HG03432 (cell line): ENCODE measurements around the gene EXOSC2.

Experiments used
- ATAC-seq: cut with Tn5 transposase; IDR thresholded peaks from one replicate; pipeline ENCODE4 v1.9.1; 2021; ENCODE audit warnings: mild to moderate bottlenecking, moderate library complexity; ENCODE audit not compliant: unreplicated experiment

The EXOSC2 gene

DNA sequence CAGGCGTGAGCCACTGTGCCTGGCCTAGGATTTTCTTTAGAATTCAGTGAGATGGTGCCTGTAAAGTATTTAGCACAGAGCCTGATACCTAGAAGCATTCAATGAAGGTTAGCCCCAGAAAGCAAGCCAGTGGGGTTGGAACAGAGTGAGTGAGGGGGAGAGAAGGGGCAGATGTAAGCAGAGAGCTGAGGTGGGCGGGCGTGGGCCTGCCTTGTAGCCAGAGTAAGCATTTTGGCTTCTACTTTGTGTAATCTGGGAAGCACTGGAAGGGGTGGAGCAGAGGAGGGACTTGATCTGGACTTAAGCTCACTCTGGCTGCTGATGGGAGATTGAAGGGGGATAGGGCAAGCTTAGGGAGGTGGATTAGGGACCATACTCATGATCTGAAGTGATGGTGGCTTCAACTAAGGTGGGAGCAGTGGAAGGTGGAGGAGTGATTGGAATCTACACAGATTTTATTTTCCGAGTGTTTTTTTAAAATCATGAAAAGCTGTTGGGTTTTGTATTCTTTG is 2.6 kb downstream of the EXOSC2 start:
- no peak for ATAC-seq

DNA sequence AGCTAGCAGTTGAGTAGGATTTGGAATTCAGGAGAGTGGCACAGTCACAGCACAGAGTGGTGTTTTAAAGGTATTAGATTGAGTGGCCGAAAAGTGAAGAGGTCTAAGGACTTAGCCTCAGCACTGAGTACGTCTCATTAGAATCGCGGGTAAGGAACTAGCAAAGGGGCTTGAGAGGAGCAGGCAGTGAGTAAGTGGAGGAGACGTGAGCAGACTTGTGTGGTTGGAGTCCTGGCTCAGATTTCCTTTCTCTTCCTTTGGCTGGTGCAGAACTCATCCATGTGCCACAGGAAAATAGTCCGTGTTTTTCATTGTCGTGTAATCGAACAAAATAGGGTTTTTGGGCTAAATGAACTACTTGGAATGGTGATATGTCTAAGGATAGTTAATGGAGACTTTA is 3.4 kb downstream of the EXOSC2 start:
- ATAC-seq: no peak

DNA sequence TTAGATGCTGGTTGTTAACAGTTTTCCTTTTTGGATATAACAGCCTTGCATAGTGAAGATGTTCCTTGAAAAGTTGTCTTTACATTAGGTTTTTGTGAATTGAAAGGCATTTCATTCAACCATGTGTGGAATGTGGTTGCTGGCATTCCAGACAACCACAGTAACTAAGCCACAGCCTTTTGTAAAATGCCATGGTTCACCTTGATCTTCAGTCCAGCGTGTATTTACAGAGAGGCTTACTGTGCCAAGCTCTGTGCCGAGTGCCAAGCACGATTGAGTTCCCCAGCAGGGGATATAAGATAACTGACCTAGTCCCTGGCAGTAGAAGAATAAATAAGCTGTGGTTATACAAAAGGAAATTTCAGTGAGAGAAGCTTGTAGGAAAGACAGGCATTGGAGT is 4.9 kb downstream of the EXOSC2 start:
- no peak for ATAC-seq

DNA sequence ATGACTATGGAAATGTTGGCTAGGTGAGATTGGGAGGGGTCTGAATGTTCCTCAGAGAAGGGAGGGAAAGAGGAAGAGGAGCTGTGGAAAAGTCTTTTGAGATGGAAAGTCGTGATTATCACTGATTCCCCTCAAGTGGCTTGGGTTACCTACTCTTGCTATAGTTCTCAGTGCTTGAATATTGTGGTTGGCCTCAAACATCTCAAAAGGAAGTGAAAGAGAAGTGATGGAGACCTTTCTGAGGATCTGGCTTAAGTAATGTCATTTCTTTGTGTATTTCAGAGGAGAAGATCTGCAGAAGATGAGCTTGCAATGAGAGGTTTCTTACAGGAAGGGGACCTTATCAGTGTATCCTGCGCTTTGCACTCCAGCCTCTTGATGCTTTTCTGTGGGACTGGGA is 5.5 kb downstream of the EXOSC2 start:
- ATAC-seq: no peak

DNA sequence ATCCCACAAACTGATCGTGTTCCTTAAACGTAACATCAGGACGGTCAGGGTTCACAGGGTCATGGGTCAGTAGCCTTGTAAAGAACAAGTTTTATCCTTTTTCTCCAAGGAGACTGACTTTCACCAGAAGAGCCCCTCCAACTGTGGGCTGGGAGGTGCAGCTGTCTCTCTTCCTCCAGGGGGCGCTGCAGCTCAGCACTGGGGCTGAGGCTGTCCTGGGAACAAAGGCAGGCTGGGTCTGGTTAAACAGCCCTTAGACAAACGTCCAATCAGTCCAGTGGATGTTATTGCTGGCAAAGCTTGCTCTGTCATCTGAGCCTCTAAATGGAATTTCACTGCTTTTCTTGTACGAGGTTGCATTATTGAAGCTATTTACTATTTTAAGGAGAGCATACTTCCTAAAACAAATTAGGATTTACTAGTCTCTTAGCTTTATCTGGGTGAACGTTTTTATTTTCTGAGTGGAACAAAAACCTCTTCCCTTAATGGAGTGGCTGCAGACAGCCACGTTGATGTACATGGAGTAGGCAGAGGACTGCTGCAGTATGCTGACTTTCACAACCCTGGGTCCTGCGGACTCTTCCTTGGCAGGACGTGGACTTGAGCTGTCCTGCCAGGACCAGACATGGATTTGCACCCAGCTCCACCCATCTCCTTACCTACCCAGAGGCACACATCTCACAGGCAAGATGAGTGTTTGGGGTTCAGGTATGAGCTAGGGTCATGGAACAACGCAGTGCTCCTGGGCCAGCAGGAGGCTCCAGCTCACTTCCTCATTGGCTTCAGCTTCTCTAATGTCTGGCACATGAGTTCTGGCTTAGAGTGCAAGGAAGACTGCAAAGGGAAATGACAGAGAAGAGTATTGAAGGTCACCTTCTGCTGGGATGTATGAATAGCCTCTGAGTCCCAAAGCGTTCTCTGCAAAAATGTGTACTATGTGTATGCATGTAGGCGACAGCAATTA is 7.8 kb downstream of the EXOSC2 start:
- no peak for ATAC-seq

DNA sequence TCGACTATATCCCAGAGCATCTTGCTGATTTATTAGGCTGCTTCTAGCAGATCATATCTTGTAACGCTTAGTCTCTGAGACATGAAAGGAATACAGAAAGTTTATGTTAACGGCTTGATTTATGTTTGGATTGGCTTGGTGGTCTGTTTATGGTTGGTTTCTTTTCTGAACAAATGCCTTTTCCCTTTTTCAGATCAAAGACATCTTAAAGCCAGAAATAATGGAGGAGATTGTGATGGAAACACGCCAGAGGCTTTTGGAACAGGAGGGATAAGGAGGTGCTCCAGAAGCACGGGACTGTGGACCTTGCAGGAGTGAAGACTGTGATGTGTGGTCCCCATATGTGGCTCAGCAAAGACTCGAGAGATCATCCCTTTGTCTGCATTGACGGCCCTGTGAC is 9.9 kb downstream of the EXOSC2 start:
- no peak for ATAC-seq

DNA sequence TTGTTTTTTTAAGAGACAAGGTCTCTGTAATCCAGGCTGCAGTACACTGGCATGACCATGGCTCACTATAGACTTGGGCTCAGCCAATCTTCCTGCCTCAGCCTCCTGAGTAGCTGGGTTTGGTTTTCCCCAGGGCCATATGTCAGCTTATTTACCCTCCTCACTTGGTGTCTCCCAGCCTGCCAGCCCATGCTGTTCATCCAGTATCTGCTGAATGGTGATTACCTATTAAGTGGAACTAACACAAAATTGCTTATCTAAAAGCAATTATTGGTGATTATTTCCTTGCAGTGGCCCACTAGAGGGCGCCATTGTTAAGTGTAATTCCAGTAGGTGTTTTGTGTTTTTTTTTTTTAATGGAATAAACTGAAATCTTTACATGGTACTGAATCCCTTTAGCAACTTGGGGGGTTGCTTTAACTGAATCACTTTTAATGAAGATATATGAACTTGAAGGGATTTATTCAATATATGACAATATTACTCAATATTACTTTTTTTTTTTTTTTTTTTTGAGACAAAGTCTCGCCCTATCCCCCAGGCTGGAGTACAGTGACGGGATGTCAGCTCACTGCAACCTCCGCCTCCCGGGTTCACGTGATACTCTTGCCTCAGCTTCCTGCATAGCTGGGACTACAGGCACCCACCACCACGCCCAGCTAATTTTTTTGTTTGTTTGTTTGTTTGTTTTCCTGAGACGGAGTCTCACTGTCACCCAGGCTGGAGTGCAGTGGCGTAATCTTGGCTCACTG is 13.8 kb downstream of the EXOSC2 start:
- ATAC-seq: no peak

DNA sequence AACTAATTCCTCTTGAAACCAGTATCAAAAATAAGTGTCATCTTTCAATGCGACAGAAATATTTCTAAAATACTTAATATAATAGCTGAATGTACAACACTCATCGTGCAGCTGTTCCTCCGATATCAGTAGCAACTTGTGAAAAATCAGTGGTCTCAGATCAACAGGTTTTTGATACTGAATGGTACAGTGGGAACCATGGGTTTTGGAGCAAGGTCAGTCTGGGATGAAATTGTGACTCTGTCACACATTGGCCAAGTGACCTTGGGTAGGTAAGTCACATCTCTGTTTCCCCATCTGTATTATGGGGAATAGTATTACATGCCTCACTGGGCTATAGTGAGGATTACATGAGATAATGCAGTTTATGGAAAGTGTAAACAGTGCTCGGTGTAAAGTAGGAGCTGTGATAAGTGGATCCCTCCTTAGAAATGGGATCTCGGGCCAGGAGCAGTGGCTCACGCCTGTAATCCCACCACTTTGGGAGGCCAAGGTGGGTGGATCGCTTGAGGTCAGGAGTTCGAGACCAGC is 17.3 kb downstream of the EXOSC2 start:
- no peak for ATAC-seq

DNA sequence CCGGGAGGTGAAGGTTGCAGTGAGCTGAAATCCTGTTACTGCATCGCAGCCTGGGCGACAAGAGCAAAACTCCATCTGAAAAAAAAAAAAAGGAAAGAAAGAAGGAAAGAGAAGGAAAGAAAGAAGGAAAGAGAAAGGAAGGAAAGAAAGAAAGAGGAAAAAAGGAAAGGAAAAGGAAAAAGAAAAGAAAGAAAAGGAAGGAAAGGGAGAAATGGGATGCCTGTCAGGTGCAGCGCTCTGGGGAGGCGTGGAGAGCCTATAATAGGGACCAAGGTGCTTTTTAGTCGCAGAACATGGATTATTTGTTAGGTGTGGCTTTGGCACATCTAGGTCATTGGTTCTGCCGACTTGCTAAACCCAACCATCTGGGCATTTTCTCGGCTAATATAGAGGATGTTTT is 17.9 kb downstream of the EXOSC2 start:
- no peak for ATAC-seq

DNA sequence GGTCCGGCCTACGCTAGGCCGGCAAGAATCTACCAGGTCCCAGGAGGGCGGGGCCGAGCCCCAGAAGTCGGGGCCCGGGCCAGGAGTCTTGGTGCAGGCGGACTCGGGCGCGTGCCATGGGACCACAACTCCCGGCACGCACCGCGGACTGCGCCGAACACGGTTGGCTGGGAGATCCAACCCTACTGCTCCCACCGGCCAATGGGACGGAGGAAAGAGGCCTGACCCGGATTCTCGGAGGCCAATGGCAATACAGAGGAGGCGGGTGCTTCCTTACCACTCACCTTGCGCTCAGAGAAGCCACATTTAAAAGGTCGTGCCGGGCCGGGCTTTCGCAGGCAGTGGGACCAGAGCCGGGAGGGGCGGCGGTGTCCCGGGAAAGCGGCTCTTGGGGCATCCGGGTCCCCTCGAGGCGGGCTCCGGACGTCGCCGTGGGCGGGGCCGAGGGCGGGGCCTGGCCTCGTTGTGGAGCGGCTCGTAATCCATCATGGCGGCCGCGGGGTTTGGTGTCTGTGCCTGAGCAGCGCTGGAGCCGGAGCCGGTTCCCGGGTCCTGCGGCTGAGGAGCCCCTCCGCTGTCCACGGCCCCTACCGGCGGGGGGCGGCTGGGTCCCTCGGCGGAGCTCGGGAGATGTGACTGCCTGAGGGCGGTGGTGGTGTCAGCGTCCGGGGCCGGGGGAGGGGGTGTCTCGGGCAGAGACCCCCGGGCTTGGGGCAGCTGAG is 19.1 kb downstream of the EXOSC2 start:
- ATAC-seq: peak; percentile 95

DNA sequence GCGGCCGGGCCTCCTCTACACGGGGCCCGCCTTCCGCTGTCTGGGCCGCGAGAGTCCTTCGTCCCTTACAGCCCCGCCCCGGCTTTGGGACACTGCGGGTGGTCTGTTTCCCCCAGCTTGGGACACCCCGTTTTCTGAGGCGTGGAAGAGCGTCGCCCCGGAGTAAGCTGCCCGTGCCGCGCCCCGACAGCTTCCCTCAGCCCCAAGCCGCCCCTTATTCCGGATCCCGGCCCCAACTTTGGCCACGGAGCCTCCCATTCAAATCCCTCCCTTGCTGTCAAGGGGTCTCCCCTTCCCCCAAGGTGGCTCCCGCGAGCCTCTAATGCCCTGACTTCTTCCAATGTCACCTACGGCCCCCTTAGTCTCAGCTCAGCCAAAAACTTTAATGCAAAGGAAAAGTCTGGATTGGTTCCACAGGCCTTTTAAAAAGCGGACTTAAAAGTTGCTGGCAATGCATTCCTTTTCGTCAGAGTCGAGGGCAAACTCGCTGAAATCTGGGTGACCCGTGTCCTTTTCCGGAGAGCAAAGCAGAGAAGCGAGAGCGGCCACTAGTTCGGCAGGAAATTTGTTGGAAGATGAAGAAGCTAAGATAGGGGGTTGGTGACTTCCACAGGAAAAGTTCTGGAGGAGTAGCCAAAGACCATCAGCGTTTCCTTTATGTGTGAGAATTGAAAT is 19.8 kb downstream of the EXOSC2 start:
- ATAC-seq: no peak

DNA sequence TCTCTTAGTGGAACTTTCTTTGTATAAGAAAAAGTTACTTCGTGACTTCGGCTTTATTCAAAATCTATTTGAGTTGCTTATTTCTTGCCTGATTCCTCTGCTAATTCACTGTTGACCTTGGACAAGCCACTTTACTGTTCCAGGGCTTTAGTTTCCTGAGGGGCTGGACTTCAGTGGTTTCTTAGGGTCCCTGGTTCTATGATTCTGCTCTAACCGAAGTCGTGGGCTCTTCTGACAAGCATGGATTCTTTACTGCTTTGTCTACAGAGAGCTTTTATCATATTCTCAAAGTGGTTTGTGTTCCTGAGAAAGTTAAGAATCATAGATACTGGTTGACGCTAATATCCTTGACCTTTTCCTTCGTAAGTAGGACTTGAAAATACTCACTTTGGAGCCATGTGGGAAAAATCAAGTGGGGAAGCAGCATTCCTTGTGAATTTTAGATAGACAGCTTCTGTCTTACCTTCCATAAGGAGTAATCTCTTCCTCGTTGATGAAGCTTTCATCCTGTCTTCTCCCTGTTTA is 21.1 kb downstream of the EXOSC2 start:
- no peak for ATAC-seq

DNA sequence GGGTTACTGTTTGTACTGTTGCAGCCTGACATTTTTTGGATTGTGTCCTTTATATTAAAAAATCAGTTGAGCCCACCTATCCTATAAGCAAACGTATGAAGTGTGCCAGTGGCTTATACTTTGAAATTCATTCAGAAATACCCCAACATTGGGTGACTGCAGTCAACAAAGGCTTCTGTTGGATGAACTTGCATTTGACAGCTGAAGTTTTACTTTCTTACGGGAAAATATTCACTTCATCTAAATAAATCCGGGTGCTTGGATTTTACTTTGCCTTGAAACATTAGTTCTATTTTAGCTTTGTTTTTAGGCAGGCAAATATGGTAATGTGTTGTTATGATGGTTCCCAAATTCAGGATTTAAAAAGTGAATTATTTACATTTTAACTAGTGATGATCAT is 21.7 kb downstream of the EXOSC2 start:
- ATAC-seq: no peak

DNA sequence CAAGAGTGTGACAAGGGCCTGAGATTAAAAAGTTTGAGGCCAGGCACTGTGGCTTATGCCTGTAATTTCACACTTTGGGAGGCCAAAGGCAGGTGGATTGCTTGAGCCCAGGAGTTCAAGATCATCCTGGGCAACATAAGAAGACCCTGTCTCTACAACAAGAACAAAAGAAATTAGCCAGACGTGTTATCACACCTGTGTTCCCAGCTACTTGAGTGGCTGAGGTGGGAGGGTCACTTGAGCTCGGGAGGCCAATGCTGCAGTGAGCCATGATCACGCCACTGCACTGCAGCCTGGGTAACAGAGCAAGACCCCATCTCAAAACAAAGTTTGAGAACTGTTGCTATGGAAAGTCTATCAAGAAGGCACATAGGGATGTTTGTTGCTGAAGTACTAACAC is 25.0 kb downstream of the EXOSC2 start:
- ATAC-seq: no peak

DNA sequence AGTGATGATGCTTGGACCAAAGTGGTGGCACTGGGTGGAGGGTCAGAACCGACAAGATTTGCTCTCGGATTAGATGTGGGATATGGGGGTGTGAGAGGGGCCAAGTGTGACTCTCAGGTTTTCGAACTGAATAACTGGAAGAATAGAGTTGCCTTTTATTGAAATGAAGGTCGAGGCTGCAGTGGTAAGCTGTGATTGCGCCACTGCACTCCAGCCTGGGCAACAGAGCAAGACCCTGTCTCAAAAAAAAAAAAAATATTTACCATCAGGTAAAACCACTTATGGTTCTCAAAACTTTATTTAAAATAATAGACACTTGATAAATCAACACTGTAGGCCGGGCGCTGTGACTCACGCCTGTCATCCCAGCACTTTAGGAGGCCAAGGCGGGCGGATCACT is 27.2 kb downstream of the EXOSC2 start:
- ATAC-seq: no peak

DNA sequence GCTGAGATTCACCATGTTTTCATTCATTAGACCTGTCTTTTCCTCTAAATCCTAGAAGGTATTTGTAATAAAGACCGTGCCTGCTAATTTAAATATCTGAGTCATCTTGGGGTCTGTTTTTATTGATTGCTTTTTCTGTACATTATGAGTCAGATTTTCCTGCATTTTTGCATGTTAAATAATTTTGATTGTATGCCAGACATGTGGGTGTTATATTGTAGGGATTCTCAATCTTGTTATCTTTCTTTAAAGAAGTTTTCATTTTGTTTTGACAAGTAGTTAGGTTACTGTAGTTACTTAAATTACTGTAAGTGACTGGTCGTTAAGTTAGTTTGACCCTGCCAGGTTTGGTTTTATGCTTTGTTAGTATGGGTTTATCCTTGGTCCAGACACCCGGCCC is 35.1 kb downstream of the EXOSC2 start:
- ATAC-seq: no peak

DNA sequence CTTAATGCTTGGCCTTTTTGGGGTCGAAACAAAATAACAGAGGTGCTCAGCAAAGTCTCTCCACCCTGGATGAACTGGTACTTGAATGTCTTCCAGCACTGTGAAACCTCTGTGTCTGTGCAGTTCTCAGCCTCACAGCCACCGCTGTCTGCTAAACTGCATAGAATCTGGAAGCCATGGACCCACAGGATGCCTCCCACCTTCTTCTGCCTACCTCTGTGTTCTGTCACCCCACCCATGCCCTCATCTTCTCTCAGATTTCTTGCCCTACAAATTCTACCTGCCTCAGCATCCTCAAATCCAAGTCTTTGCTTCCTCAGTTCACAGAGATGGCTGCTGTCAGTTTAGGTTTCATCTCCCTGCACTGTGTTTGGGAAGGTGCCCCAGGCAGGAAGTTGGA is 35.6 kb downstream of the EXOSC2 start:
- ATAC-seq: no peak

DNA sequence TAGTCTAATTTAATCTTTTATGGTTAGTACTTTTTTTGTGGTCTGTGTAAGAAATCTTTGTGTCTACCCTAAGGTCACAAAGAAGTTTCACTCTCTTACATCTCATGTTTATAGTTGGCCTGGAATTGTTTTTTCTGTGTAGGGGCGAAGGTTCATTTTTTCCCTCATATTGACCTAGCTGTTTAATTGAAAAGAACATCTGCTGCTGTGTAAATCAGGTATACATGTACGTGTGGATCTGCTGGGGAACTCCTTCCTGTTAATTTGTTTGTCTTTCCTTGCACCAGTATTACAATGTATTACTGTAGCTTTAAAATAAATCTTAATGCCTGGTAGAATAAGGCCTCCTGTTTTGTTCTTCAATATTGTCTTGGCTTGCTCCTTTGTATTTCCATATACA is 37.8 kb downstream of the EXOSC2 start:
- no peak for ATAC-seq

DNA sequence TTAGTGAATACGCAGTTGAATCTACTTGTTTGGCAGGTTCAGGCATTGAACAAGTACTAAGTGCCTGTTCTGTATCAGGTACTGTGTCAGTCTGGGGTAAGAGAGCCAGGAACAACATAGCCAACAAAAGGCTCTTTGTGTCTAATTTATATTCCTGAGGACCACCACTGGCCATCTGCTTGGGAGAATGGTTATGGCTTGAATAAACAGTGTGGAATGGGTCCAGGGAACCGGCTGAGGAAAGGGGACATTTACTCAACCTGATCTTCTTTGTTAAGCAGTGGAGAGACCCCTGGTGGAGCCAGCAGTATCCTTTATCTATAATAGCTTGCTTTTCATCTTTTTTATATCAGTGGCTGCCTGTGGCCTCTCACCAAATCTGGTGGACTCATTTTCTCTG is 38.6 kb downstream of the EXOSC2 start:
- ATAC-seq: no peak

DNA sequence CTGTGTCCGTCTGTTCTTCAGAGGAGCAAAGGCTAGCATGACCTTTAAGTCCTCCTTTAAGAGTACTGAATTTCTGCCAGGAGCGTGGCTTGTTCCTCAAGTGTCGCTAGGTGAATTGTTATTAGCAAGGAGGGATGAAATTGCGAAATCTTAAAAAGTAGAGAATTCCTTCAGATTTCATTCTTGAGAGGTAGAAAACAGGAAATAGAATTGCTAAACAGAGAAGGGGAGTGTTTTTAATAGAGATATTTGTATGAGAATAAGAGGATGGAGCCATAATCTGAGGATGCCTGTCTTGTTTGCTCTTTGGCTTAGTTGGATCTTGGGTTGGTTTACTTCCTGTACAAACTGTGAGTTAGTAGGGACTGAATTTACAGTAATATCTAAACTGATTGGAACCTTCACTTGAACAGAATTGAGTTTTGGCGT is 39.2 kb downstream of the EXOSC2 start:
- no peak for ATAC-seq
